Dedifferentiated amniotic fluid mesenchymal stem cell (primary cell): ENCODE results near the gene NTN4.
"Not testable (repeated sequence)": the region's sequence is repeated elsewhere in the genome, so short reads cannot be mapped to it uniquely, and the experiment has no call there.

ENCODE experiments used
- DNase-seq: peaks from one replicate; pipeline ENCODE4 v3.0.0-alpha.2; 2016; ENCODE audit errors: extremely low spot score

Gene NTN4

DNA sequence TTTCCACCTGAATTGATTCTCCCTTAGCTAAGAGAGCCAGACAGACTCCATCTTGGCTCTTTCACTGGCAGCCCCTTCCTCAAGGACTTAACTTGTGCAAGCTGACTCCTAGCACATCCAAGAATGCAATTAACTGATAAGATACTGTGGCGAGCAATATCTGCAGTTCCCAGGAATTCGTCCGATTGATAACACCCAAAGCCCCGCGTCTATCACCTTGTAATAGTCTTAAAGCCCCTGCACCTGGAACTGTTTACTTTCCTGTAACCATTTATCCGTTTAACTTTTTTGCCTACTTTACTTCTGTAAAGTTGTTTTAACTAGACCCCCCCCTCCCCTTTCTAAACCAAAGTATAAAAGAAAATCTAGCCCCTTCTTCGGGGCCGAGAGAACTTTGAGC lies 44.5 kb downstream of the NTN4 start:
- DNase-seq, result not testable (repeated sequence)

DNA sequence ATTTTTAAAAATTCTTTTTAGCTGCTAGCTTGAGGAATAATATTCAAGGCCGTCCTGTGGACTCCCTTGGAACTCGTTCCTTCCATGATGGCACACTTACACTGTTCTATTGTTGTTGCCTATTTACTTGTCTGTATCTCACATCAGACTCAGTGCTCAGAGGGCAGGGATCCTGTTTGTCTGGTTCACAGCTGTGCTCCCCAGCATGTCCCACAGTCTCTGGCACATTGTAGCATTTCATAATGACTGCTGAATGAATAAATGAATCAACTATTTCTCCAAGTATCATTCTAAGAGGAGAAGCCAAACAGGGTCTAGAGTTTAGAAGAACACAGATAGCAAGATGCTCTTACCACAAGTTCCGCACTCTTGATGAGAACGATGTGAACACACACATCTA lies 48.0 kb downstream of the NTN4 start:
- no peak for DNase-seq

GRCh38 chr12:95741635-95742034 lies 48.9 kb downstream of the NTN4 start:
- DNase-seq, result no peak

DNA sequence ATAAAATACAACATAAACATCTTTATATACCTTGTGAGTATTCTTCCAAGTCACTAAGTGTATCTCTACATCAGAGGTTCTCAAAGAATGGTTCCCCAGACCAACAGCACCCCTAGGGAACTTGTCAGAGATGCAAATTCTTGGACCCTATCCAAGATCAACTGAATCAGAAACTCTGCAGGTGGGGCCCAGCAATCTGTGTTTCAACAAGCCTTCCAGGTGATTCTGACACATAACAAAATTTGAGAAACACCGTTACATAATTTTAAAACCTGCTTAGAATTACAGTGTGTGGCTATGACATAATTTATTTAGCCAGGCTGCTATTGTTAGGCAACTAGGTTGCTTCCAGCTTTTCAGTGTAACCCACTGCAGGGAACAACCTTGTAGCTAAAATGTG lies 49.8 kb downstream of the NTN4 start:
- no peak for DNase-seq

- no peak for DNase-seq
Observed at GRCh38 chr12:95739561-95740313, 50.8 kb downstream of the NTN4 start.

DNA sequence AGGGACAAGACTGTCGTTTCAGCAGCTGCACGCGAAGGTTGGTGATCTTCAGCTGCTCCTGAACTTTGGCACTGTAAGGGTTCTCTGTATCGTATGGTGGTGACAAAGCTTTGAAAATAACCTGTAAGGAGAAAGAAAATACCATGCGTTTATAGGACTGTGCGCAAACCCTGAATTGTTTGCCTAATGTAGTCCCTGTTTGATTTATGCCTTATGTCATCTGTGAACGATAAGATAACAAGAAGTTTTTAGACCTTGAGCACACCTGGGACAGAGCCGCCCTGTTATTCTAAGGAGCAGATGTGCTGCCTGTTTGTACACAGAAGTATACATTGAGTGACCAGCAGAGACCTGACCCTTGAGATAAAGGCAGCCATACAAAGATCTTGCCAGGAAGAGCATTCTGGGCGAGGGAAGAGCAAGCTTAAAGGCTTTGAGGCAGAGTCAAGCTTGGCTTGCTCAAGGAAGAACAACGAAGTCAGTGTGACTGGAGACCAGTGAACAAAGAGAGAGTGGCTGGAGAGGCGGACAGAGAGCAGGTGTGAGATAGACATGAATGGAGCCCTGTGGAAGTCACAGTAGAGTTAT lies 52.4 kb downstream of the NTN4 start:
- no peak for DNase-seq

- DNase-seq, result no peak
Observed at GRCh38 chr12:95736631-95737030, 53.9 kb downstream of the NTN4 start.

DNA sequence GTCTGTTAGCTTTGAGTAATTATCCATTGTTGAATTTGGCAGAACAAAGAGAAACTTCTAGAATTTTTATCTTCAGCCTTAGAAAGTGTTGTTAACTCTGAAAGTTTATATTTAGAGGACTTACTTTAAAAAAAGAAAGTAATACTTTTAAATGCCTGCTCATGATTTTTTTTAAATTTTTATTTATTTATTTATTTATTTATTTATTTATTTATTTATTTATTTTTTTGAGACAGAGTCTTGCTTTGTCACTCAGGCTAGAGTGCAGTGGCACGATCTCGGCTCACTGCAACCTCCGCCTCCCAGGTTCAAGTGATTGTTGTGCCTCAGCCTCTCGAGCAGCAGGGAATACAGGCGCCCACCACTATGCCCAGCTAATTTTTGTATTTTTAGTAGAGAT lies 54.8 kb downstream of the NTN4 start:
- DNase-seq, result not testable (repeated sequence)

DNA sequence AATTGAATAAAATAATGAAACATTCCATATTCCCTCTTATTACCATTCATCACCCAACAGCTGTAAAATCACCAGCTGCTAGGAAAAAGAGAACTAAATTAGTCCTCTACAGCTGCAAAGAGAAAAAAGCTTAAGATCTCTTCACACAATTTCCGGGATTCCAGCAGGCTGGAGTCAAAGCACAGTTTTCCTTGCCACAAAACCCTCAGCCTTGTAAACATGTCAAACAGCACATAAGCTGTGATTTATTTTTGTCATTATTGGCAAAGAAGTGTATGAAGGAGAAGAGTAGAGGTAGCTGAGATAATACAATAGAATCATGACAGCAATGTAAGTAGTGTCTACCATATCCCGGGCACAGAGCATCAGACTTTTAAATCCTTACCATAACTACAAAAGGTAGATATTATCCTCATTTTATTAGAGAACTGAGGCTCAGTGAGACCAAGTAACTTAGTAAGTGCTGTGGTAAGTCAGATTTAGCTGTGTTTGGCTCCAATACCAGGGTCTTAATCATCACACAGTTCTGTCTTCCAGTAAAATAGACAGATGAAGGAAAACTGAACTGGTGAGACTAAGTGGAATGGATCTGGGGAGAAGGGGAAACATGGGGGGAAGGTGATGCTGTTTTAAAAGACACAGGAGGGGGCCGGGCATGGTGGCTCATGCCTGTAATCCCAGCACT lies 57.3 kb downstream of the NTN4 start:
- DNase-seq, result no peak

- DNase-seq, result no peak
Observed at GRCh38 chr12:95731519-95731958, 59.0 kb downstream of the NTN4 start.

GRCh38 chr12:95730457-95730856 lies 60.1 kb downstream of the NTN4 start:
- DNase-seq, result no peak

GRCh38 chr12:95726903-95727302 lies 63.7 kb downstream of the NTN4 start:
- DNase-seq, result no peak

- DNase-seq, result no peak
Observed at GRCh38 chr12:95724767-95725166, 65.8 kb downstream of the NTN4 start.

GRCh38 chr12:95723693-95724384 lies 66.7 kb downstream of the NTN4 start:
- no peak for DNase-seq

DNA sequence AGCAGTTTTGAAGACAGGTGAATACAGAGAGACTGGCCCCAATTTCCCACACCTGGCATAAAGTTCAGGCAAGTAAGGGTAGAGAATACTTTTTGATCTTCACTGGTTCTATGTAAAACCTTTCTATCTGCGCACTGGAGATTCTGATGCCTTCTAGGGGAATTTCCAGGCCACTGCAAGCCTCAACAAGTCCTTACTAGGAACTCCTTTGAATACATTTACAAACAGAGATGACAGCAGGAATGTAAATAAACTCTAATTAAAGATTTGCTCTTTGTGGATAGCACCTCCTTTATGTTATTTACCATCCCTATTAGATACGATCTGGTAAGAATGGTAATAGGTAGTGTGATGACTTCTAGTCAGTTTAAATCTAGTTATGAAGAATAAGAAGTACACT lies 69.2 kb downstream of the NTN4 start:
- DNase-seq, result no peak

- no peak for DNase-seq
Observed at GRCh38 chr12:95720146-95720545, 70.4 kb downstream of the NTN4 start.

- DNase-seq, result no peak
Observed at GRCh38 chr12:95718772-95719171, 71.8 kb downstream of the NTN4 start.

DNA sequence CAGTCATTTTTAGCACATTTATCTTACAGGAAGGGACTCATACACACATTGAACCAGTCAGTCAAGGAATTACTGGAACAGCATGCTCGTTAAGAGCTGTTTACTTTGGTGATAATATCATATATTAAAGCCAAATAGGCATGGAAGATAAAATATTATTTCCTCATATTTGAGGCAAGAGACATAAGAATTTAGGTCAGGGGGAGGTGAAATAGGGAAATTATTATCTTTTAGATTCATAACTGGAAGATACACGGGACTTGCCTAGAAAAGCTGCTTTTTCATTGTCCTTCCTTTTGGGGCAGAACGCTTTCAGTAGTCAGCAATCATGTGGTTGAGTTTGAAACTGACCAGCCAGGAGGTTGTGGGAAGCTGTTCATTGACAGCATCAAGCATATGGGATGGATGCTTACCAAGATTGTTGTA lies 72.5 kb downstream of the NTN4 start:
- no peak for DNase-seq

DNA sequence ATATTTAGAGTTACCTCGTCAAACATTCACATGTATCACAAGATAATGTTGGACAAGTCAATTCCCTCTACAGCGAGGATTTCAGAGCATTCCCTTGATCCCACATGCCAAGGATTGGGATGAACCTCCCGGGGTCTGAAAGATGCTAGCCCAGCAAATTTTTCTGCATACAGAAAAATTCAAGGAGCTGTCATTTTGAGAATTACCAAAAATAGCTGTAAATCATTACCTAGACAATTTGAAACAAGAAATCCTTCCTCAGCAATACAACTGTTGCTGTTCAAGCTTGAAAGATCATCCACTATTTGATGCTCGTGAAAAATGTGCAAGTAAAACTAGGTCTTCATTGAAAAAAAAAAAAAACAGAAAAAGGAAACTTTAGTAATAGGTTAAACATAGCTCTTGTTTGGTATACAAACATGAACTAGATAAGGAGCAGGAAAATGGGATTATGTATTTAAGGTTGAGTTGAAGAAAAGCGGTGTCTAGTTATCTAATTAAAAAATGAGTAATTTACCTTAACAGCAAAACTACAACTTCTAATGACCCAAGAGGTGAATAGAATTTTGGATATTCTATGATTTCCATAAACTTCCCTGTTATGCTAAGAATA lies 73.1 kb downstream of the NTN4 start:
- no peak for DNase-seq

DNA sequence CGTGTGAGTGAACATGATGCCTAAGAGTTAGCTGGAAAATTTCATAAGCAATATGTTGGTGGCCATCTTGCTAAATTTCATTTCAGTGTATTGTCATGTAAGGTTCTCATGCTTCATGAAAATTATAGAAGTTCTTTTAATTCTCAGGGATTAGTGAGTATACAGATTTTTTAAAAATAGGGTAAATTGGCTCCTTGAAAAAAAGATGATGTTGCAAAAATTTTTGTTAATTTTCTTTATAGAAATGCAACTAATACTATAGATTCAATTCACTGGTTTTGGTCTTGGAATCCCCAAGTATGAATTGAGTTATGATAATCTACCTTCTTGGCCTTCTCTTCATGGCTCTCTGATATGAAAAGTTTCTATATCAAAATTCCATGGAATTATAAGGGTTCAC lies 75.4 kb downstream of the NTN4 start:
- no peak for DNase-seq

- DNase-seq, result no peak
Observed at GRCh38 chr12:95712269-95712668, 78.3 kb downstream of the NTN4 start.

GRCh38 chr12:95710386-95710785 lies 80.2 kb downstream of the NTN4 start:
- no peak for DNase-seq
